HG03280 (cell line): Measurements from ENCODE around the gene MAGEA8.
A peak's percentile ranks its signal among the peaks of the same experiment; 100 is the strongest.
"Not testable (repeated sequence)": the region's sequence is repeated elsewhere in the genome, so short reads cannot be mapped to it uniquely, and the experiment has no call there.

Experiments used
- ATAC-seq: cut with Tn5 transposase; IDR thresholded peaks from one replicate; pipeline ENCODE4 v1.9.1; 2021; ENCODE audit warnings: mild to moderate bottlenecking, moderate library complexity; ENCODE audit not compliant: unreplicated experiment

MAGEA8 gene, protein sequence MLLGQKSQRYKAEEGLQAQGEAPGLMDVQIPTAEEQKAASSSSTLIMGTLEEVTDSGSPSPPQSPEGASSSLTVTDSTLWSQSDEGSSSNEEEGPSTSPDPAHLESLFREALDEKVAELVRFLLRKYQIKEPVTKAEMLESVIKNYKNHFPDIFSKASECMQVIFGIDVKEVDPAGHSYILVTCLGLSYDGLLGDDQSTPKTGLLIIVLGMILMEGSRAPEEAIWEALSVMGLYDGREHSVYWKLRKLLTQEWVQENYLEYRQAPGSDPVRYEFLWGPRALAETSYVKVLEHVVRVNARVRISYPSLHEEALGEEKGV

DNA sequence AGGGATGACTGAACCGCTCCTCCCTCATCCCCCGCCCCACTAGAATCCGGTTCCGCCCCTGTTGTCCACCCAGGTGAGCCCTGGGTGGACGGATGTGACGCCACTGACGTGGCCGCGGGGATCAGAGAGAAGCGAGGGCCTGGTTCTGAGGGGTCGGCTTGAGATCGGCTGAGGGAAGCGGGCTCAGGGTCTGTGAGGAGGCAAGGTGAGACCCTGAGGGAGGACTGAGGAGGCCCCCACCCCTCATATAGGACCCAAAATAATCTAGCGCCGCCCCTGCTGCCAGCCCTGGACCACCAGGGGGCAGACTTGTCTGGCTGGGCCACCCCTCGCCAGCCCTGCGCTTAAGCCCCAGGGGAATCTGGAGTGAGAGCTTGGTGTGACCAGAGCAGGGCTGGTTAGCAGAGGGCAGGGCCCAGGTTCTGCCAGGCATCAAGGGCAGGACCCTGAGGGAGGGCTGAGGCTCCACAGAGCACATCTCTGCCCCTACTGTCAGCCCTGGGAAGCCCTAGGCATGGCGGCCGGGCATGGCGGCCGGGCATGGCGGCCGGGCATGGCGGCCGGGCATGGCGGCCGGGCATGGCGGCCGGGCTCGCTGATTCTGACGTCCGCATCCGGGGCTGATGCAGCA is at the start of gene MAGEA8:
Gene MAGEA8 (plus strand): TSS at position 103 of the 631 bp plus-strand sequence. CDS start 3,090 bp downstream, outside the sequence.
- ATAC-seq, result no peak

GRCh38 chrX:149831473-149831872 is 49.5 kb upstream of the MAGEA8 start:
- no peak for ATAC-seq

- ATAC-seq, result not testable (repeated sequence)
These were observed 44.3 kb upstream of the MAGEA8 start for GRCh38 chrX:149836728-149837127.

- no peak for ATAC-seq
These were observed 43.8 kb upstream of the MAGEA8 start for GRCh38 chrX:149837167-149837566.

GRCh38 chrX:149837639-149838038 is 43.3 kb upstream of the MAGEA8 start:
- ATAC-seq, result no peak

- no peak for ATAC-seq
These were observed 39.1 kb upstream of the MAGEA8 start for GRCh38 chrX:149841929-149842328.

DNA sequence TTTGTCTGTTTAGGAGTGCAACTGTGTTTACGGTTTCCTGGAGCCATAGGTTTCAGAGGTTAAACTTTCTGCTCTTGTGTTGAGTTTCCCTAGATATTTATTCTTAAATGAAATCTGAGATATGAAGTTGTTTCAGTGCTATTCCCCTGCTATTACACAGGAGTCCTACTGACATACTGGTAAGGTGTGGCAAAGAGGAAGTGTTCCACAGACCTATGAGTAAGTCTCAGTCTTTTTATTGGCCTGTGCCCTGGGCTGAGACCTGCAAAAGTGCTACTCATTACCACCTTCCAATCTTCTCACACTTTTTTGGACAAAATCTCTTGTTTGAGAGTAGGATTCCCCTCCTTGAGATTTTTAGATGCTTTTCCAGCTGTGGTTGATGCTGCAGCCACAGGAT is 35.6 kb upstream of the MAGEA8 start:
- ATAC-seq, result no peak

- ATAC-seq, result no peak
These were observed 34.2 kb upstream of the MAGEA8 start for GRCh38 chrX:149846789-149847188.

- no peak for ATAC-seq
These were observed 32.1 kb upstream of the MAGEA8 start for GRCh38 chrX:149848855-149849254.

- no peak for ATAC-seq
These were observed 31.2 kb upstream of the MAGEA8 start for GRCh38 chrX:149849787-149850186.

DNA sequence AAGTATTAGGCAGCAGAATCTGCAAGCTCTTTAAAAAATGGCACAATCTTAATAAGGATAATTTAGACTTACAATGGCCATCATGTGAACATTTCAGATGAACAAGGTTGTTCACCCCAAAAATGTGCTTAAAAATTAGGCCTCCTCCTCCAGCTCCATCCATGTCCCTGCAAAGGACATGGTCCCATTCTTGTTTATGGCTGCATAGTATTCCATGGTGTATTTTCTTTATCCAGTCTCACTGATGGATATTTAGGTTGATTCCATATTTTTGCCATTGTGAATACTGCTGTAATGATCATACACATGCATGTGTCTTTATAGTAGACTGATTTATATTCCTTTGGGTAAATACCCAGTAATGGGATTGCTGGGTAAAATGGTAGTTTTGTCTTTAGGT is 29.1 kb upstream of the MAGEA8 start:
- ATAC-seq, result no peak

GRCh38 chrX:149853925-149854324 is 27.1 kb upstream of the MAGEA8 start:
- no peak for ATAC-seq

DNA sequence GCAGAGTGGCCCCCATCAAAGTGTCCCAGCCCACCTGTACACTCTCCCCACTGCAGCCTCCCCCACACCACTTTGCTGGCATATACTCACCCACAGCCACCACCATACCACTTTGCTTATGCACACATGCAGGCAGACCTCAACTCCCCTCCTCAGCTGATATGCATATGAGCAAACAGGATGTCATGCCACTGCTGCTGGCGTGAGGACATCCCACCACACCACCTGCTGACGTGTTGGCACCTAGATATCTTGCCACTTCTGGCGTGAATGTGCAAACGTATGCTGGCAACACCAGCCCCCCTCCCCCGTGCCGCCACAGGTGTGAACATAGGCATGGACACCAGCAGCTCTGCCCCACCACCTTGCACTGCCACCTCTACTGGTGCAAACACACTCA is 22.4 kb upstream of the MAGEA8 start:
- ATAC-seq, result no peak

DNA sequence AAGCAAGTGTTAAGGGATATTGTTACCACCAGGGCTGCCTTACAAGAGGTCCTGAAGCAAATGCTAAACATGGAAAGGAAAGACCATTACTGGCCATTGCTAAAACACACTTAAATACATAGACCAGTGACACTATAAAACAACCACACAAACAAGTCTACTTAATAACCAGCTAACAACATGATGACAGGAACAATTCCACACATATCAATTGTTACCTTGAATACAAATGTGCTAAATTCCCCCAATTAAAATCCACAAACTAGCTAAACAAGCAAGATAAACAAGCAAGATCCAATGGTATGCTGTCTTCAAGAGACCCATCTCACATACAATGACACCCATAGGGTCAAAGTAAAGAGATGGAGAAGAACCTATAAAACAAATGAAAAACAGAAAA is 20.5 kb upstream of the MAGEA8 start:
- ATAC-seq, result no peak

DNA sequence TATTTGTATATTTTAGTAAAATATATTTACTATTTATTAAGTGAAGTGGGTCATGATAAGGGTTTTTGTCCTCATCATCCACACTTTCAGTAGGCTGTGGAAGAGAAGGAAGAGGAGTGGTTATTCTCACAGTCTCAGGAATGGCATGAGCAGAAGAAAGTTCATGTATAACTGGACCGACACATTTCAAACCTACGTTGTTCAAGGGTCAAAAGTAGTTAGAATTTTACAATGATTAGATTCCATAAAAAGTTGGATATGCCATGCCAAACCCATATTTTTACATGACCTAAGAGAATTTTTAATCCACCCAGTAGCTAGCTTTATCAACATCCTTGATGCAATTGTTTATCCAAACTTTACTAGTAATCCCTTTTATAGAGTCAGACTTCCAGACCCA is 15.6 kb upstream of the MAGEA8 start:
- no peak for ATAC-seq

DNA sequence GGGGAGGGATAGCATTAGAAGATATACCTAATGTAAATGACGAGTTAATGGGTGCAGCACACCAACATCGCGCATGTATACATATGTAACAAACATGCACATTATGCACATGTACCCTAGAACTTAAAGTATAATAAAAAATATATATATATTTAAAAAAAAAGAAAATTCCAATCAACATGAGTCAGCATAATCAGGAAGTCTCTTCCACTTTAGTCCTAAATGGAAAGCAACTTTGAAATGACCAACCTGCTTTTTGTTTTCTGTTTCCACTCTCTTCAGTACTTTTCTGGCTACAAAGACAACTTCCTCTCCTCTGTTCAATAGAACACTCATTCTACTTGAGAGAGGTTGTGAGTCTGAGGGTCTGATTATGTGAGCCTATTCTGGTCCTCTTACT is 13.5 kb upstream of the MAGEA8 start:
- ATAC-seq, result no peak

- no peak for ATAC-seq
These were observed 10.1 kb upstream of the MAGEA8 start for GRCh38 chrX:149870840-149871239.

DNA sequence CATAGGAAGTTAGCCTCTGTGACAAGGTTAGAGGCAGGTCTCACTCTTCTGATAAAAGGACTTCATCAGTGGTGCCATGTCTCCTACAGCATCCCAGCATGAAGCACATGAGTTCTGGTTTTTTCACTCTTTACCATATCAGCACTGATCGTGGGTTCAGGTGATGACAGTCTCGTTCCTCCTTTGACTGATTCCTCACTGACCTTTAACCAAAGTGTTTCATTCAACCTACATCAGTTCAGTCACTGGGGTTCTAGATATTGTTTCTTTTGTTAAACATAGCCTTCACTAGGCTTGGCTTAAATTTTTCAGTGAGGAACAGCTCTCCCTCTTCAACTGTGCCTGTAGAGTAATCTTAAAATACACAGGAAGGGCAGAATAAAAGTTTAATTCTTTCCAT is 9.6 kb upstream of the MAGEA8 start:
- no peak for ATAC-seq

GRCh38 chrX:149871940-149872339 is 9.0 kb upstream of the MAGEA8 start:
- ATAC-seq, result peak; percentile 87

DNA sequence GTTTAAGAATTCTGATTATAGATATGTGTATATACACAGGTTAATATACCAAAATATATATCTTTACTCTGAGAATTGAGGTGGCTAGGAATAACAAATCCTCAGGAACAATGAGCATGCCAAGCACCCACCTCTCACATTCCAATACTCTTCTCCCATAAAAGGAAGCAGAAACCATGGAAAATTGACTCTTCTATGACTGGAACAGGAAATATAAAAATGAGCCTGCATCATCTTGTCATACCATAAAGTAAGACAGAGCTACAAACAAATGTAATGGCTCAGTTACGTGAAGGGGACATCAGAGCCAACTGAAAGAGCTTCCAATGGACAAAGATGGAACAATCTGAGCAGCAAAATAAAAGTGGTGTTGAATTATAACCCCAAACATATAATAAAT is 3.8 kb upstream of the MAGEA8 start:
- no peak for ATAC-seq

DNA sequence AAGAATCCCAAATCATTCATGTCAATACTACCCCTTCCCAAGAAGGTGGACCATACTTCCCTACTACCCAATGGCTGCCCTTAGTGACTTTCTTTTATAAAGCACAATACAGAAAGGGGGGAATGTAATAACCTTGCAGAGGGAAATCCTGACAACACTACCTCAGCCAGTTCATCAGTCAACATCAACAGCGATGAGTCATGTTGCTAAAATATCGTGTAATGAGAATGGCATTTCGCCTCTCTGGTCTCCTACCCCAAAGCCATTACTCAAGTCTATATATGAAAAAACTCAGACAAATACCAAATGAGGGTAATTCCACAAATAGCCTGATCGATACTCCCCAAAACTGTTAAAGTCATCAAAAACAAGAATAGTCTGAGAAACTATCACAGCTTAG is 3.3 kb upstream of the MAGEA8 start:
- ATAC-seq, result no peak

GRCh38 chrX:149890828-149891227 is 9.8 kb downstream of the MAGEA8 start:
- not testable (repeated sequence) for ATAC-seq

DNA sequence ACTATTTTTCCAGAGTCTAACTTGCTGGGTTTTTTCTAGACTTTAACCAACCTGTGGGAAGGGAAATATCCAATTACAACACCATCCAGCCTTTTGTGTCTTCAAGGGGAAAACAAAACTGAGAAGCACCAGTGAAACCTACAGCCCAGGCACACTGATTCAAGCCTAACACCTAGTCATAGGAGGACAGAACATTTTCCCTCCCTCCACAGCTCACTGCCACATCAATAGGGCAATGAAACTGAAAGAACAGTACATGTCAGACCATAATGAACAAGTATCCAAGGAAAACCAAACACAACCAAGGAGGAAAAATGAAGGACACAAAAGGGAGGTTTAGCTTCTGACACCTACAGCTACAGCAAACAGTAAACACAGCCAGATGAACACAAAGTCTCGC is 17.6 kb downstream of the MAGEA8 start:
- ATAC-seq, result no peak
